ENCODE measurements around the gene PSMC3. TPM values are rescaled to one million over a fixed set of nuclear protein-coding genes. Genes with fewer than 3 reads are reported as not detected.

Gene PSMC3
- total and polyA plus RNA-seq, 11 donors: 121 to 258 (median 156) TPM

GRCh38 chr11:47392546-47393162, 33.6 kb downstream of the PSMC3 start:
- Histone ChIP-seq H3K4me1 (peaks cover 0 to 85% (median 13%) of the 10 kb centered on the region in 12 donors), H3K27ac (peak overlapping the region in 5 of 12 donors; percentile 24 to 97 (median 49)), H3K4me3 (no peak overlapping the region), H3K36me3 (no peaks in the 10 kb centered on the region), H3K9me3 (no peaks in the 10 kb centered on the region), H3K27me3 (no peaks in the 10 kb centered on the region)
- intact Hi-C loops (cut with DNase I): loop anchor here in 1 of 10 donors (10.0 kb wide), 1 partner anchor 452 kb away; the partner anchor contains the start of gene NUP160
- 89 to 92% (median 91%) methylated on average over 13 to 14 of the region's 14 CpGs for WGBS, 4 donors
- DNase-seq (peak in 1 of 5 donors; percentile 33), ATAC-seq (peak in 1 of 4 donors; percentile 4)
- TF ChIP-seq CTCF (IDR thresholded peaks at IDR 0.05) (no peak), POLR2A (IDR thresholded peaks at IDR 0.05) (no peak)

GRCh38 chr11:47391711-47392432, 34.4 kb downstream of the PSMC3 start:
- intact Hi-C loops (cut with DNase I): loop anchor here in 1 of 10 donors (10.0 kb wide), 1 partner anchor 453 kb away; the partner anchor contains the start of gene NUP160
- DNase-seq: no peak
- peaks cover 0 to 88% (median 13%) of the 10 kb centered on the region in 12 donors for H3K4me1 ChIP-seq
- ATAC-seq: no peak
- H3K4me3 ChIP-seq: no peak overlapping the region
- no peak for TF ChIP-seq CTCF (IDR thresholded peaks at IDR 0.05)
- H3K27ac ChIP-seq: peak overlapping the region in 9 of 12 donors; percentile 5 to 97 (median 49)
- H3K27me3 ChIP-seq: no peaks in the 10 kb centered on the region
- no peaks in the 10 kb centered on the region for H3K36me3 ChIP-seq
- no peaks in the 10 kb centered on the region for H3K9me3 ChIP-seq
- WGBS, 4 donors: 90 to 96% (median 91%) methylated on average over 14 to 16 of the region's 16 CpGs

- no peaks in the 10 kb centered on the region for H3K36me3 ChIP-seq
- DNase-seq (peak in 3 of 5 donors; percentile 54 to 80 (median 66)), ATAC-seq (peak in 3 of 4 donors; percentile 14 to 37 (median 15))
- no peaks in the 10 kb centered on the region for H3K27me3 ChIP-seq
- no peaks in the 10 kb centered on the region for H3K9me3 ChIP-seq
- intact Hi-C loops (cut with DNase I): loop anchor here in 1 of 10 donors (10.0 kb wide), 1 partner anchor 454 kb away; the partner anchor contains the start of gene NUP160
- H3K4me1 ChIP-seq: peaks cover 0 to 87% (median 13%) of the 10 kb centered on the region in 12 donors
- WGBS, 4 donors: 80 to 91% (median 86%) methylated on average over 11 of the region's 11 CpGs
- TF ChIP-seq POLR2A (IDR thresholded peaks at IDR 0.05) (no peak), CTCF (IDR thresholded peaks at IDR 0.05) (no peak)
- H3K4me3 ChIP-seq: no peak overlapping the region
- H3K27ac ChIP-seq: peak overlapping the region in 6 of 12 donors; percentile 22 to 97 (median 58)
Observed at GRCh38 chr11:47391077-47391583, 35.1 kb downstream of the PSMC3 start.

GRCh38 chr11:47390422-47390760, 35.8 kb downstream of the PSMC3 start:
- DNase-seq (no peak), ATAC-seq (no peak)
- WGBS, 4 donors: 83 to 95% (median 89%) methylated on average over 6 of the region's 6 CpGs
- Histone ChIP-seq H3K4me3 (no peak overlapping the region), H3K9me3 (no peaks in the 10 kb centered on the region), H3K4me1 (peaks cover 0 to 79% (median 12%) of the 10 kb centered on the region in 12 donors), H3K27ac (peak overlapping the region in 5 of 12 donors; percentile 34 to 97 (median 49)), H3K36me3 (no peaks in the 10 kb centered on the region), H3K27me3 (no peaks in the 10 kb centered on the region)
- intact Hi-C loops (cut with DNase I): loop anchor here in 1 of 10 donors (10.0 kb wide), 1 partner anchor 454 kb away; the partner anchor contains the start of gene NUP160
- TF ChIP-seq CTCF (IDR thresholded peaks at IDR 0.05) (no peak), POLR2A (IDR thresholded peaks at IDR 0.05) (no peak)

Measured in heart left ventricle (tissue), 16 donors.